Body of pancreas (tissue), 4 donors: ENCODE data around the gene MAPT. TPM values are rescaled to one million over a fixed set of nuclear protein-coding genes. Genes with fewer than 3 reads are reported as not detected.
"Not testable (repeated sequence)": the region's sequence is repeated elsewhere in the genome, so short reads cannot be mapped to it uniquely, and the experiment has no call there.

Experiments
- ATAC-seq: fragments of 150-250 bp; one replicate; pipeline ENCODE4 v1.9.1; 2016
- DNase-seq, 4 donors: peaks; one replicate each; pipeline ENCODE4 v3.0.0-alpha.2; 2019
- H3K27ac ChIP-seq, 4 donors: fragments of 200-600 bp; sonication (generic); 1 replicate in 3 of 4; 2 replicates in 1 of 4; pipeline versions ENCODE4 v1.5.1 to v1.6.1; 2016 to 2019; ENCODE audit warnings: mild to moderate bottlenecking in 1 of 4, mixed read lengths in 1 of 4, moderate library complexity in 1 of 4
- H3K27me3 ChIP-seq, 2 donors: fragments of 200-600 bp; sonication (generic); one replicate each; pipeline ENCODE4 v1.6.0; 2016; ENCODE audit warnings: mild to moderate bottlenecking in 1 of 2
- H3K36me3 ChIP-seq, 2 donors: fragments of 200-600 bp; sonication (generic); replicated peaks in 1 of 2; 2 replicates each; pipeline ENCODE4 v1.5.1; 2016; ENCODE audit warnings: low read depth in 2 of 2; ENCODE audit not compliant: insufficient read depth in 1 of 2
- H3K4me1 ChIP-seq: fragments of 200-600 bp; sonication (generic); one replicate; pipeline ENCODE4 v1.6.0; 2016
- H3K4me3 ChIP-seq, 2 donors: fragments of 200-600 bp; sonication (generic); 1 replicate in 1 of 2; 2 replicates in 1 of 2; pipeline ENCODE4 v1.5.1; 2016 to 2019
- H3K9me3 ChIP-seq, 3 donors: fragments of 200-600 bp; sonication (generic); 1 replicate in 2 of 3; 2 replicates in 1 of 3; pipeline ENCODE4 v1.5.1; 2016
- POLR2A ChIP-seq, 3 donors: fragments of 450-650 bp; IDR thresholded peaks; one replicate each; pipeline ENCODE4 v1.6.1; 2016; ENCODE audit warnings: antibody characterized with exemption in 3 of 3, mild to moderate bottlenecking in 2 of 3
- WGBS, 2 donors: methylation state at CpG; one replicate each; pipeline ENCODE4 v1.1.5; 2017; 5-methylcytosine and 5-hydroxymethylcytosine counted together
- intact Hi-C: fragments of 100-400 bp; cut with DNase I; formaldehyde crosslinking; loops from one replicate; pipeline ENCODE4 v1.15.1; 2023
- total RNA-seq, 2 donors: library from RNA; depleted of rRNA; stranded (reverse); fragments of >200 nt; gene quantifications; one replicate each; pipeline ENCODE4 v1.1.0, GENCODE V29; 2016
- TF ChIP-seq, protein P1 (sequence below), 7 experiments: fragments of 450-650 bp in 4 of 7; fragments of 200-600 bp in 3 of 7; sonication (generic) in 3 of 7; IDR thresholded peaks; one replicate each; pipeline ENCODE4 v1.5.1; 2016 to 2019; ENCODE audit warnings: antibody characterized with exemption in 7 of 7

Gene MAPT
- total RNA-seq, 2 donors from 2014 or later: 1.6 to 2.3 TPM

DNA sequence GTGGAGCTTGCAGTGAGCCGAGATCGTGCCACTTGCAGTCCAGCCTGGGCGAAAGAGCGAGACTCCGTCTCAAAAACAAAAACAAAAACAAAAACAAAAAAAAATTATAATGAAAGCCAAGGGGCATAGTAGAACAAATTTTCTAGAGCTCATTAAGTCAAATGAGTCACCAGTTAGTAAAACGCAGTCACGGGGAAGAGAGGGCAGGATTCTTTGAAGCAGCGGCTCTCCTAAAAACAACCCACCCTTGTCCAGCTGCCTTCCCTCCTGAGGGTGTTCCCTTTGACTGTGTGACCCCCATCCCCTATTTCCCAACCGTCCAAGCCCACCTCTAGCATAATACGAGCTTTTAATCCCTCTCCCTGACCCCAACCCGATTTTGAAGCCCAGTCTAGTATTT lies 60.6 kb downstream of the MAPT start:
- Histone ChIP-seq H3K27ac (no peak overlapping the region), H3K4me1 (no peaks in the 10 kb centered on the region), H3K27me3 (no peaks in the 10 kb centered on the region), H3K4me3 (no peak overlapping the region), H3K9me3 (no peaks in the 10 kb centered on the region), H3K36me3 (no peaks in the 10 kb centered on the region)
- 84 to 86% methylated on average over 11 of the region's 11 CpGs for WGBS, 2 donors
- intact Hi-C loops: no loop called here
- DNase-seq (no peak), ATAC-seq (no peak)
- TF ChIP-seq POLR2A (IDR thresholded peaks at IDR 0.05): no peak

DNA sequence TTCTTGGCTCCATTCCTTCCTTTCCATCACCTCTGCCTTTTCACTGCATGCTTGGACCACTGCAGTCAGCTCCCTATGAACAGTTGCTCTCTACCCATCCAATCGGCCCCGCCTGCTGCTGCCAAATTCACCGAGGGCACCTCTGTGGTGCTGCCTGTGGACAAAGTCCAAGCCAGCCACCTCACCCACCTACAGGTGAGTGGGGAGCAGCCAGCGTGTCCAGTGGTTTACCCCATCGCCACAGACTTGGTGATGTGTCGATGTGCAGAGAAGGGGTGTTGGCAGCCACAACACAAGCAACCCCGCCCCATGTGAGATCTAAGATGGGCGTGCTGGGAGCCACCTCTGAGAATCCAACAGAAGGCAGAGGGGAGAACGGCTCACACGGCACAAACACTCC lies 61.0 kb downstream of the MAPT start:
- intact Hi-C loops: no loop called here
- TF ChIP-seq, protein P1, sequence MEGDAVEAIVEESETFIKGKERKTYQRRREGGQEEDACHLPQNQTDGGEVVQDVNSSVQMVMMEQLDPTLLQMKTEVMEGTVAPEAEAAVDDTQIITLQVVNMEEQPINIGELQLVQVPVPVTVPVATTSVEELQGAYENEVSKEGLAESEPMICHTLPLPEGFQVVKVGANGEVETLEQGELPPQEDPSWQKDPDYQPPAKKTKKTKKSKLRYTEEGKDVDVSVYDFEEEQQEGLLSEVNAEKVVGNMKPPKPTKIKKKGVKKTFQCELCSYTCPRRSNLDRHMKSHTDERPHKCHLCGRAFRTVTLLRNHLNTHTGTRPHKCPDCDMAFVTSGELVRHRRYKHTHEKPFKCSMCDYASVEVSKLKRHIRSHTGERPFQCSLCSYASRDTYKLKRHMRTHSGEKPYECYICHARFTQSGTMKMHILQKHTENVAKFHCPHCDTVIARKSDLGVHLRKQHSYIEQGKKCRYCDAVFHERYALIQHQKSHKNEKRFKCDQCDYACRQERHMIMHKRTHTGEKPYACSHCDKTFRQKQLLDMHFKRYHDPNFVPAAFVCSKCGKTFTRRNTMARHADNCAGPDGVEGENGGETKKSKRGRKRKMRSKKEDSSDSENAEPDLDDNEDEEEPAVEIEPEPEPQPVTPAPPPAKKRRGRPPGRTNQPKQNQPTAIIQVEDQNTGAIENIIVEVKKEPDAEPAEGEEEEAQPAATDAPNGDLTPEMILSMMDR (IDR thresholded peaks at IDR 0.05): no peak
- TF ChIP-seq POLR2A (IDR thresholded peaks at IDR 0.05): no peak
- no peaks in the 10 kb centered on the region for H3K9me3 ChIP-seq
- no peaks in the 10 kb centered on the region for H3K4me1 ChIP-seq
- no peak overlapping the region for H3K4me3 ChIP-seq
- H3K36me3 ChIP-seq: no peaks in the 10 kb centered on the region
- H3K27me3 ChIP-seq: no peaks in the 10 kb centered on the region
- no peak for DNase-seq
- WGBS, 2 donors: 84 to 86% methylated on average over 10 of the region's 10 CpGs
- ATAC-seq: no peak
- H3K27ac ChIP-seq: no peak overlapping the region

DNA sequence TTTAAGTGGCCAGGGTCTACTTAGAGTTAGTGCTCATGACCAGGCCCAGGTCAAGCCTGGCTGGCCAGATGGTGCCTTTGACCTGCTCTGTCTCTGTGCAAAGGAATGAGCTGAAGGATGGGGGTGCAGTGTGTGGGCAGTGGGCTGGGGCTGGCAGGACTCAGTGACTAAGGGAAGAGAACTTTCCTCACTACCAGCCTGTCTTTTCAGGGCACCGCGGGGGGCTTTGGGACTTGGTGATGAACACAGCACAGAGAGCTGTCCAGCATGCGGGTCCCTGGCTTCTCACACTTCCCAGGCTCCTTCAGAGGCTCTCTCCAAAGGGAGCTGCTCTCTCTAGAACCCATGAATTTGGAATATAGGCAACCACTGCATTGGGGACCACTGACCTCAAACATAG lies 61.7 kb downstream of the MAPT start:
- no peak for TF ChIP-seq POLR2A (IDR thresholded peaks at IDR 0.05)
- TF ChIP-seq, protein P1 (IDR thresholded peaks at IDR 0.05): no peak
- no peaks in the 10 kb centered on the region for H3K9me3 ChIP-seq
- DNase-seq (no peak), ATAC-seq (no peak)
- intact Hi-C loops: no loop called here
- H3K27ac ChIP-seq: no peak overlapping the region
- H3K4me1 ChIP-seq: no peaks in the 10 kb centered on the region
- WGBS, 2 donors: 90% methylated on average over 3 of the region's 3 CpGs
- H3K4me3 ChIP-seq: no peak overlapping the region
- no peaks in the 10 kb centered on the region for H3K36me3 ChIP-seq
- no peaks in the 10 kb centered on the region for H3K27me3 ChIP-seq

DNA sequence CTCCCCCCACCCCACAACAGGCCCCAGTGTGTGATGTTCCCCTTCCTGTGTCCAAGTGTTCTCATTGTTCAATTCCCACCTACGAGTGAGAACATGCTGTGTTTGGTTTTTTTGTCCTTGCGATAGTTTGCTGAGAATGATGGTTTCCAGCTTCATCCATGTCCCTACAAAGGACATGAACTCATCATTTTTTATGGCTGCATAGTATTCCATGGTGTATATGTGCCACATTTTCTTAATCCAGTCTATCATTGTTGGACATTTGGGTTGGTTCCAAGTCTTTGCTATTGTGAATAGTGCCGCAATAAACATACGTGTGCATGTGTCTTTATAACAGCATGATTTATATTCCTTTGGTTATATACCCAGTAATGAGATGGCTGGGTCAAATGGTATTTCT lies 62.4 kb downstream of the MAPT start:
- H3K27ac ChIP-seq, ATAC-seq, H3K36me3 ChIP-seq, DNase-seq, H3K4me1 ChIP-seq, H3K4me3 ChIP-seq, intact Hi-C loops, H3K27me3 ChIP-seq, H3K9me3 ChIP-seq: not testable (repeated sequence)
- 85 to 97% methylated on average over 4 of the region's 4 CpGs for WGBS, 2 donors

DNA sequence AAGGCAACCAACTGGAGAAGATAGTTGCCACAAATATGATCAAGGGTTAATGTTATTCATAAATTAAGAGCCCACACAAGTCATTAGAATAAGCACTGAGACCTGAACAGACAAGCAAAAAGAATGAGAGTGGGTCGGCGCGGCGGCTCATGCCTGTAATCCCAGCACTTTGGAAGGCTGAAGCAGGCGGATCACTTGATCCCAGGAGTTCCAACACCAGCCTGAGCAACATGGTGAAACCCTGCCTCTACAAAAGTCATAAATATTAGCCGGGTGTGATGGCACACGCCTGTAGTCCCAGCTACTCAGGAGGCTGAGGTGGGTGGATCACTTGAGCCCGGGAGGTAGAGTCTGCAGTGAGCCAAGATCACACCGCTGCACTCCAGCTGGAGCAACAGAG lies 64.0 kb downstream of the MAPT start:
- 88 to 92% methylated on average over 9 of the region's 9 CpGs for WGBS, 2 donors
- Histone ChIP-seq H3K27ac (no peak overlapping the region), H3K4me1 (no peaks in the 10 kb centered on the region), H3K36me3 (no peaks in the 10 kb centered on the region), H3K27me3 (no peaks in the 10 kb centered on the region), H3K4me3 (no peak overlapping the region), H3K9me3 (no peaks in the 10 kb centered on the region)
- no peak for TF ChIP-seq POLR2A (IDR thresholded peaks at IDR 0.05)
- TF ChIP-seq, protein P1 (IDR thresholded peaks at IDR 0.05): no peak
- DNase-seq (no peak), ATAC-seq (no peak)
- intact Hi-C loops: no loop called here

DNA sequence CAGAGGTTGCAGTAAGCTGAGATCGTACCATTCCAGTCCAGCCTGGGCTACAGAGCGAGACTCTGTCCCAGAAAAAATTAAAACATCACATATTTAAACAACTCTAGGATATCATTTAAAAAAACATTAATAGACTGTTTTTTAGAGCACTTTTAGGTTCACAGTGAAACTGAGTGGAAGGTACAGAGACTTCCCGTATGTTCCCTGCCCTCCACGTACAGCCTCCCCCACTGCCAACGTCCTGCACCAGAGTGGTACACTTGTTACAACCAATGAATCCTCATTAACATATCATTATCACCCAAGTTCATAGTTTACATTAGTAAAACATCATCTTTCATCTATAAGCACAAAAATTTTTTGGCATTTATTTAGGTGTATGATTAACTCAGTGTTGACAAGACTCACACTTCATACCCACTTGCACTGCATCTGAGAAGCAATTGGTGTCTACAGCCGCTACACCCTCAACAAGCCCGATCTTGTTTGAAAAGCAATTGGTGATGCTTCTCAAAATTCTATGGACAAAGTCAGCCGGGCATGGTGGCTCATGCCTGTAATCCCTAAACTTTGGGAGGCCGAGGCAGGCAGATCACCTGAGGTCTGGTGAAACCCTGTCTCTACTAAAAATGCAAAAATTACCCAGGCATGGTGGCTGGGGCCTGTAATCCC lies 64.8 kb downstream of the MAPT start:
- WGBS, 2 donors: 78 to 86% methylated on average over 9 of the region's 9 CpGs

More for the DNA sequence above, 64.8 kb downstream of the MAPT start:
- no peak for ATAC-seq
- Histone ChIP-seq H3K9me3 (no peaks in the 10 kb centered on the region), H3K27ac (no peak overlapping the region), H3K27me3 (no peaks in the 10 kb centered on the region), H3K4me3 (no peak overlapping the region), H3K4me1 (no peaks in the 10 kb centered on the region), H3K36me3 (no peaks in the 10 kb centered on the region)
- no peak for TF ChIP-seq POLR2A (IDR thresholded peaks at IDR 0.05)
- TF ChIP-seq, protein P1 (IDR thresholded peaks at IDR 0.05): no peak
- intact Hi-C loops: no loop called here
- DNase-seq: no peak
